GM12864 (cell line): Measurements from ENCODE around the gene MGRN1.

Source experiments
- DNase-seq: peaks from one replicate; pipeline ENCODE4 v3.0.0-alpha.2; 2011; ENCODE audit warnings: low read depth
- H3K4me3 ChIP-seq: 2 replicates; pipeline ENCODE4 v1.5.1; 2011; ENCODE audit warnings: mild to moderate bottlenecking, low read depth, low read length, control low read depth
- CTCF ChIP-seq: IDR thresholded peaks from 2 replicates; pipeline ENCODE4 v1.5.1; 2011; ENCODE audit warnings: low read depth, mild to moderate bottlenecking, moderate library complexity, low read length, control low read depth, inconsistent platforms; ENCODE audit errors: missing control alignments

The MGRN1 gene

DNA sequence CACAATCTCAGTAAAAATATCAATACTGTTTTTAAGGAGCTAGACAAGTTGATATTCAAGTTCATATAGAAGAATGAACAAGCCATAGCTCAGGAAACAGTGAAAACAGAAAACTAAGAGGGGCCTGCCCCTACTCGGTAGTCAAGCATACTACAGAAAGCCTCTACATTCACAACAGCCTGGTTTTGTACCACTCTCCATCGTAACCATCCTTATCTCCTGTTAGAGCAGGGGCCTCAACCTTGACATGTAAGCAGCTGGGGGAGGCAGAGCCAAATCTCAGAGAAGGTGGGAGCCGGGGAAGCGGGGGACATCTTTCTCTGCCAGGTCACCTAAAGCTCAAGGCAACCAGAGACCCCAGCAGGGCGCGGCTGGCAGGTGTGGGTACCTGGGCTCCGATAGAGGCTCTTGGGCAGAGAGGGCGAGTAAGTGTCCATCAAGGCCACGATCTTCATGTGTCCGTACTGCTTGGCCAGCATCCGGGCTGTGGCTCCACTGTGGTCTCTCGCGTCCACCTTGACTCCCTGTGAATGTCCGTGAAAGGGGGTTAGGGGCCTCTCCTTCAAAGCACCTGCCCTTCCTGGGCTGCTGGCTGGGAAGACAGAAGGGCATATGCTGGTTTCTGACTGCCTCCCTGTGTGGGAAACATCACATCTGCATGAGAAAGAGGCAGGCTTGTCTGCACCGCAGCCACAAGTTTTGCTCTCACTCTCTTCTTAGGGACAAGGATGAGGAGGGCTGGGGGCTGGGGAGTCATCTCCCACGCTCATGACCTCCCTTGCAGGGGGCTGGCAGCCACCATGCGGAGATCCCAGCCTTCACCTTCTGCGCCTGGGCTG is 89.3 kb downstream of the MGRN1 start:
- DNase-seq, result no peak
- TF ChIP-seq CTCF, result no peak
- H3K4me3 ChIP-seq, result no peak overlapping the region

- no peak for TF ChIP-seq CTCF
- no peak for DNase-seq
- H3K4me3 ChIP-seq, result no peak overlapping the region
These were observed 90.4 kb downstream of the MGRN1 start for GRCh38 chr16:4714996-4715395.

DNA sequence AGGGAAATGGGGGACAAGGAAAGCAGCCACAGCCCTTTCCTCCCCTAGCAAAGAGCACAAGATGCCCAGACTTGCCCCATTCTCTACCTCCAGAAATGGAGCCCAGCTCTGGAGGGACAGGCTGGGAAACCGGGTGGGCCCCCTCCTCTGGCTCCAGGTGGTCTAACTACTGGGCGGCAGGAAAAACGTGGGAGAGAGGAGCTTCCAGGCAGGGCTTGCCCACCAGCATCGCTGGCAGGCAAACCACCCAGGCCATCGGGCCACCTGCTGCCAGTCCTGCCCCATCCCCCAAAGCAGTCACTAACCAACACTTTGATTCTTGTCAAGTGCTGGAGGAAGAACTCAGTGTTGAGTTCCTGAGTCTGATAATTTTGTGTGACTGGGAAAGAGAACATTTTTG is 93.8 kb downstream of the MGRN1 start:
- no peak for DNase-seq
- no peak overlapping the region for H3K4me3 ChIP-seq
- no peak for TF ChIP-seq CTCF

DNA sequence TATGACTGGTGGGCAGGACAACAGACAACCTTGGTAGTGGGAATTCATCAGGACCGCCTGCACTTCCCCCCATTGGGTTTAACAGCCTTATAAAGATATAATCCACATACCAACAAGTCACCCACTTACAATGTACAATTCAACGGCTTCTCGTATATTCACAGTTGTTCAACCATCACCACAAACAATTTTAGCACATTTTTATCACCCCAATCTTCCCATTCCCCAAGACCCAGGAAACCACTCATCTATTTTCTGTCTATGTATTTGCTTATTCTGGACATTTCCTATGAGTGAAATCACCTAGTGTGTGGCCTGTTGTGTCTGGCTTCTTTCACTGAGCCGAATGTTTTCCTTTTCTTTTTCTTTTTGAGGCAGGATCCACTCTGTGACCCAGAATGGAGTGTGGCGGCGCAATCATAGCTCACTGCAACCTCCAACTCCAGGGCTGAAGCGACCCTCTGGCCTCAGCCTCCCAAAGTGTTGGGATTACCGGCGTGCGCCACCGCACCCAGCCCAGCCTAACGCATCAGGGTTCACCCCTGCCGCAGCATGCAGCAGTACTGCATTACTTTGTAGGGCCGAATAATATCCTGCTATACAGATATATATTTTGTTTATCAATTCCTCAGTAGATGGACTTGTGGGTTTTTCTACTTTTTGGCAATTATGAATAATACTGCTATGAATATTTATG is 98.6 kb downstream of the MGRN1 start:
- no peak overlapping the region for H3K4me3 ChIP-seq
- TF ChIP-seq CTCF, result no peak
- DNase-seq, result no peak

DNA sequence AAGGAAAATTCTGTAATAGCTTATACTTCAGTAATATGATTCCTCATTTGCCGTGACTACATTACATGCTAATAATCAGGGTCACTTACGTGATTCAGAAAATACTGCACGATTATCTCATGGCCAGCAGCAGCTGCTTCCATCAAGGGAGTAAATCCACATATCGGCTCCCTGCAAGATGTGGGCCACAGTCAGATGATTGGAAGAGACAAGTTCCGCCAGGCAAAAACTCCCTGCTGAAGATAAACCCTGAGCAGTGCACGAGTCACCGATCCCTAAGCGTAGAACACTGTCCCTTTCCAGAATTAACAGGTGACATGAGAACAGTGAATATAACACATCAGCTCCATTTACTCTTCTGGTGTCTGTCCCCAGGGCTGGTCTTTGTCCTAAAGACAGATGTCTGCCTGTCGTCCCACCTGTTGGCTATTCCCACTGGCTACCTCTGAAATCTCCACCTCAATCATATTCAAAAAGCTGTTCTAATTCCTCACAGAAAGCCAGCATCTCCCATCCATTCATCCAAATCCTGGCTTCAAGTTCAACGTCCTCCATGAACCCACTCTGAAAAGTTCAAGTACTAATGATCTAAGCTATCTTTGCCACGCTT is 100.1 kb downstream of the MGRN1 start:
- no peak for DNase-seq
- no peak overlapping the region for H3K4me3 ChIP-seq

DNA sequence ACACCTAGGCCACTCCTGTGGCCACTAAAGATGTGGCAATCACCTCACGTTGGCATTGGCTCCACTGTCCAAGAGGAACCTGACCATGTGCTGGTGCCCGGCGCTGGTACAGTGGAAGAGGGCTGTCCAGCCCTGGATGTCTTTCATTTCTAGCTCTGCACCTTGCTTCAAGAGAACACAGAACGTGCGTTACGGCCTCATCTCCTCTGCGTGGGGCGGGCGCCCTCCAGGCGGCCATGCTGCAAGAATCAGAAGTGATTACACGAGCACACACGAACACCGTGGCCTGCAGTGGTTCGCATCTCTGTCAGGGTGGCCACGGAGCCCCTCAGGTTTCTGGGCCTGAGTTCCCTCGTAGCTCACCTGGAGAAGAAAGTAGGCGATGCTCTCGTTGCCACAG is 102.0 kb downstream of the MGRN1 start:
- no peak overlapping the region for H3K4me3 ChIP-seq
- no peak for DNase-seq
- TF ChIP-seq CTCF, result no peak

More for the DNA sequence above, 100.1 kb downstream of the MGRN1 start:
- TF ChIP-seq CTCF, result no peak
